Measurements from ENCODE around the gene FBXO36. TPM values are rescaled to one million over a fixed set of nuclear protein-coding genes. Genes with fewer than 3 reads are reported as not detected.

Gene FBXO36
- total and polyA plus RNA-seq, 2 experiments from 2014 or later: 5.8 to 7.6 TPM

- H3F3A ChIP-seq (replicated peaks; ENCODE audit: low read depth): no peaks in the 10 kb centered on the region
- DNase-seq (ENCODE audit: low spot score) (no peak), ATAC-seq (no peak)
- H3K36me3 ChIP-seq (ENCODE audit: insufficient read depth): no peaks in the 10 kb centered on the region
- Mint-ChIP-seq H3K27ac (no peak overlapping the region), H3K27me3 (ENCODE audit: insufficient read depth, low read depth, poor library complexity) (peaks cover 2% of the 10 kb centered on the region), H3K36me3 (ENCODE audit: low read depth) (peaks cover 10% of the 10 kb centered on the region; the same call in 2 of the 3 replicates), H3K9me3 (no peaks in the 10 kb centered on the region), H3K4me1 (peaks cover 26% of the 10 kb centered on the region; the same call in 2 of the 3 replicates), H3K4me3 (no peak overlapping the region)
- no peaks in the 10 kb centered on the region for H3K9me2 ChIP-seq (ENCODE audit: insufficient read depth)
- no peak overlapping the region for H3K27ac ChIP-seq (ENCODE audit: low read depth)
- H3K4me2 ChIP-seq: no peak overlapping the region
- H3K27me3 ChIP-seq (ENCODE audit: insufficient read depth): no peaks in the 10 kb centered on the region
- no peak overlapping the region for H3K4me3 ChIP-seq
- H3K79me2 ChIP-seq (replicated peaks; ENCODE audit: insufficient read depth): peaks cover 100% of the 10 kb centered on the region
- no peak overlapping the region for H2AFZ ChIP-seq
- TF ChIP-seq EZH2phosphoT487 (IDR thresholded peaks at IDR 0.05; ENCODE audit: unreplicated experiment): no peak
- TF ChIP-seq EZH2 (IDR thresholded peaks at IDR 0.05; ENCODE audit: low read depth, unreplicated experiment): no peak
- TF ChIP-seq JUNB (IDR thresholded peaks at IDR 0.05; ENCODE audit: unreplicated experiment): no peak
- TF ChIP-seq POLR2AphosphoS5 (IDR thresholded peaks at IDR 0.05; ENCODE audit: low read depth): no peak
- TF ChIP-seq ZNF331 (CRISPR knock-in tag; IDR thresholded peaks at IDR 0.05; ENCODE audit: low read depth): no peak
- TF ChIP-seq STAT1 (IDR thresholded peaks at IDR 0.05; ENCODE audit: unreplicated experiment): no peak
- TF ChIP-seq REST (IDR thresholded peaks at IDR 0.05; ENCODE audit: unreplicated experiment): no peak
- TF ChIP-seq NANOG (IDR thresholded peaks at IDR 0.05; ENCODE audit: borderline replicate concordance): no peak
- no peak for TF ChIP-seq CREB1 (CRISPR knock-in tag; IDR thresholded peaks at IDR 0.05; ENCODE audit: low read depth)
- TF ChIP-seq CTCF (conservative IDR thresholded peaks at IDR 0.05; ENCODE audit: low read depth in 2 of 2): no peak
- no peak for TF ChIP-seq ZNF462 (CRISPR knock-in tag; IDR thresholded peaks at IDR 0.05)
- TF ChIP-seq ETS1 (IDR thresholded peaks at IDR 0.05): no peak
- no peak for TF ChIP-seq ZNF114 (CRISPR knock-in tag; IDR thresholded peaks at IDR 0.05)
- peaks cover 22% of the 10 kb centered on the region for H3K4me1 ChIP-seq (ENCODE audit: insufficient read depth)
- peaks cover 35% of the 10 kb centered on the region for H4K20me1 ChIP-seq (replicated peaks; ENCODE audit: insufficient read depth)
These were observed 13.2 kb upstream of the FBXO36 start for GRCh38 chr2:229909090-229909489.
